NCI-H748 (cell line): ENCODE results near the gene PTP4A2.

ENCODE experiments used
- DNase-seq: peaks from one replicate; lab custom pipeline; 2025; ENCODE audit not compliant: unreplicated experiment; lab: John Stamatoyannopoulos, UW

PTP4A2 gene

GRCh38 chr1:31938184-31938975, at the start of gene PTP4A2:
Gene PTP4A2 (minus strand): TSS chr1:31938368. CDS start chr1:31919065, 19,303 bp downstream.
- DNase-seq = peak; percentile 89

GRCh38 chr1:31987135-31987619, 49.0 kb upstream of the PTP4A2 start:
- peak; percentile 44 for DNase-seq

GRCh38 chr1:31985430-31985829, 47.3 kb upstream of the PTP4A2 start:
- no peak for DNase-seq

GRCh38 chr1:31984419-31985347, 46.5 kb upstream of the PTP4A2 start:
- DNase-seq = no peak

GRCh38 chr1:31981972-31982371, 43.8 kb upstream of the PTP4A2 start:
- DNase-seq = no peak

- DNase-seq = no peak
Observed at GRCh38 chr1:31981456-31981839, 43.3 kb upstream of the PTP4A2 start.

- no peak for DNase-seq
Observed at GRCh38 chr1:31980835-31981455, 42.8 kb upstream of the PTP4A2 start.

- DNase-seq = no peak
Observed at GRCh38 chr1:31978843-31979400, 40.8 kb upstream of the PTP4A2 start.

GRCh38 chr1:31977385-31978131, 39.4 kb upstream of the PTP4A2 start:
- DNase-seq = no peak

GRCh38 chr1:31976401-31976800, 38.2 kb upstream of the PTP4A2 start:
- DNase-seq = no peak

- DNase-seq = no peak
Observed at GRCh38 chr1:31970873-31971272, 32.7 kb upstream of the PTP4A2 start.

- no peak for DNase-seq
Observed at GRCh38 chr1:31961536-31961935, 23.4 kb upstream of the PTP4A2 start.

GRCh38 chr1:31959521-31960340, 21.6 kb upstream of the PTP4A2 start:
- DNase-seq = no peak

GRCh38 chr1:31957701-31958674, 19.8 kb upstream of the PTP4A2 start:
- DNase-seq = no peak

- DNase-seq = no peak
Observed at GRCh38 chr1:31955917-31956736, 18.0 kb upstream of the PTP4A2 start.

GRCh38 chr1:31954607-31955283, 16.6 kb upstream of the PTP4A2 start:
- no peak for DNase-seq

- no peak for DNase-seq
Observed at GRCh38 chr1:31952825-31953220, 14.7 kb upstream of the PTP4A2 start.
